COLO668 (cell line): ENCODE data around the gene ADAM20.
"Not testable (repeated sequence)": the region's sequence is repeated elsewhere in the genome, so short reads cannot be mapped to it uniquely, and the experiment has no call there.

Experiments used
- DNase-seq: peaks from one replicate; lab custom pipeline; 2025; ENCODE audit not compliant: unreplicated experiment; lab: John Stamatoyannopoulos, UW

The ADAM20 gene

DNA sequence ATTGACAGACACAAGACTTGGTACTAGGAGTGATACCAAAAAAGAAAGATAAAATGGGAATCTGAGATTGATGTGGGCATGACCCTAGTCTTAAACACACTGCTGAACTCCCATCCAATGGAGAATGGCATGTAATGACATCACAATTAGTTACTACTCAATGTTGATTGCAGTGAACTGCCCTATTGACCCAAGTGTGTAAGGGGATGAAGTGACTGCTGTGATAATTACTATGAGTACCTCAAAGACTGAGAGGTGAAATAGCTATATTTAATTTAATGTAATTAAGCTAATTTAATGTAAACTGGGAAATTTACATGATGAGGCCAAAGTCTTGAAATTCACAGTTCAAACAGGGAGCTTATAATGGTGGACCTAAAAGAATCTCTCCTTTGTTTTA lies at the start of gene ADAM20:
Gene ADAM20, minus strand, starts transcription at position 101 of the 400 bp plus-strand sequence. CDS start 10,247 bp downstream, outside the sequence.
- no peak for DNase-seq

GRCh38 chr14:70576891-70577290 lies 42.1 kb upstream of the ADAM20 start:
- no peak for DNase-seq

GRCh38 chr14:70573050-70573449 lies 38.2 kb upstream of the ADAM20 start:
- no peak for DNase-seq

DNA sequence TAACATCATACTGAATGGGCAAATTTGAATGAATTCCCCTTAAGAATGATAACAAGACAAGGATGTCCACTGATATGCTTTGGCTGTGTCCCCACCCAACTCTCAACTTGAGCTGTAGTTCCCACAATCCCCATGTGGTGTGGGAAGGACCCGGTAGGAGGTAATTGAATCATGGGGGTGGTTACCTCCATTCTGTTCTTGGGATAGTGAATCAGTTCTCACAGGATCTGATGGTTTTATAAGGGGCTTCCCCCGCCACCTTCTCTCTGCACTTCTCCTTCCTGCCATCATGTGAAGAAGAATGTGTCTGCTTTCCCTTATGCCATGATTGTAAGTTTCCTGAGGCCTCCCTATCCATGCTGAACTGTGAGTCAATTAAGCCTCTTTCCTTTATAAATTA lies 36.3 kb upstream of the ADAM20 start:
- DNase-seq = no peak

GRCh38 chr14:70567791-70568190 lies 33.0 kb upstream of the ADAM20 start:
- DNase-seq = peak; percentile 50

GRCh38 chr14:70563869-70564268 lies 29.1 kb upstream of the ADAM20 start:
- DNase-seq = no peak

DNA sequence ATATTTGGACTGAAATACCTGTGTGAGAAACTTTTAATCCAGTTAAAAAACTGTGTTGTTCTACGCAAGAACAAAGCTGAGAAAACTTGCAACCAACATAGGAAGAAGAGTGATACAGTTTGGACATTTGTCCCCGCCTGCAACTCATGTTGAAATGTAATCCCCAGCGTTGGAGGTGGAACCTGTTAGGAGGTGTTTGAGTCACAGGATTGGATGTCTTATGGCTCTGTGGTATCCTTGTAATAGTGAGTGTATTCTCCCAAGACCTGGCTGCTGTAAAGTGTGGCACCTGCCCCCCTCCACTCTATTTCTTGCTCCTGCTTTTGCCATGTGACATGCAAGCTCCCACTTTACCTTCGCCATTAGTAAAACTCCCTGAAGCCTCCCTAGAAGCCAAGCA lies 28.6 kb upstream of the ADAM20 start:
- no peak for DNase-seq

DNA sequence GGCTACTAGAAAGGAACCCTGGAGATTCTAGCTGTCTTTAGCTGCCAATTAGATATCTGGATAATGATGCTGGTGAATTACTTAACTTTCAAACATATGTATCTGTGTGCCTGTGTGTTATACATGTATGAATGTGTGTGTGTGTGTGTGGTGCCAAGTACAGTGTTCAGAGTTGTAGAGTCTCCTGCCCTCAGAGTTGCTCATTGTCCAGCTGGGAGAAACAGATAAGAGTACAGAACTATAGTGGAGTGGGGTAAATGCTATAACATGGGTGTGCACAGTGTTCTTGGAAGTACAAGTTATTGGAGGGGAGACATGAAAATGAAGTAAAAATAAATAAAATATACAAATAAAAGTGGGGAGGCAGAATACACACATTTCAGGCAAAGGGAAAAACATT lies 23.6 kb upstream of the ADAM20 start:
- no peak for DNase-seq

GRCh38 chr14:70555890-70556289 lies 21.1 kb upstream of the ADAM20 start:
- DNase-seq = no peak

GRCh38 chr14:70538087-70538486 lies 3.3 kb upstream of the ADAM20 start:
- no peak for DNase-seq

GRCh38 chr14:70536830-70537229 lies 2.0 kb upstream of the ADAM20 start:
- no peak for DNase-seq

DNA sequence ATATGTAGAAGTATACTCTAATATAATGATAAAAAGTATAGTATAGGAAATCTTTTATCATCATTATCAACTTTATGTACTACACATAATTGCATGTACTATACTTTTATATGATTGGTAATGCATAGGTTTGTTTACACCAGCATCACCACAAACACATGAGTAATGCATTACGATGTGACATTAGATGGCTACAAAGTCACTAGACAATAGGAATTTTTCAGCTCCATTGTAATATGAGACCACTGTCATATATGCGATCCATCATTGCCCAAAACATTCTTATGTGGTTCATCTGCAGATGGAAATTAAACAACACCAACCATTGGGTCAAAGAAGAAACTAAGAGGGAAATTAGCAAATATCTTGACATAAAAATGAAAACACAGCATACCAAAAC lies 4.4 kb downstream of the ADAM20 start:
- DNase-seq = no peak

DNA sequence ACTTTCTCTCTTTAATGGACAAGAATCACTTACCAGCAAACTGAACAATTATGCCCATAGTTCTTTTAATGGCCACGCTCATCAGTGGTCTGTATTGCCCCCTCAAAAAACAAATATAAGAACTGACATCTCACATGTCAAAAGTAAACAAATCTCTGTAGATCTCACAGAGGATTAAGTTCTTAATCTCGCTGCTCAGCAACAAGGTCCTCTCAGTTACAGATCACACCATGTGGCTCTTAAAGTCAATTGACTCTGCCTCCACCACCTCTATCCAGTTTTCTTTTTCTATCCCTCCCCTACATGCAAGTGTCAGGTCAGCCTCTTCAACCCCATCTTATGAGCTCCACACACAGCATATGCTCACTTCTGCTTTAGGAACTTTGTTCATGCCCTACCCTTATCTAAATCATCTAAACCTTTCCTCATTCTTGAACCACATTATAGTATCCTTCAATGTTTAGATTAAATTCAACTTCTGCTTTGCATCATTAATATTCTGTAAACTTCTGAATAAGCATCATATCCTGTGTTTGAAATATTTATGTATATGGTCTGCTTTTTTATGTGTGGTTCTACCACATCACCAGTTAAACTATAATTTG lies 7.2 kb downstream of the ADAM20 start:
- no peak for DNase-seq

DNA sequence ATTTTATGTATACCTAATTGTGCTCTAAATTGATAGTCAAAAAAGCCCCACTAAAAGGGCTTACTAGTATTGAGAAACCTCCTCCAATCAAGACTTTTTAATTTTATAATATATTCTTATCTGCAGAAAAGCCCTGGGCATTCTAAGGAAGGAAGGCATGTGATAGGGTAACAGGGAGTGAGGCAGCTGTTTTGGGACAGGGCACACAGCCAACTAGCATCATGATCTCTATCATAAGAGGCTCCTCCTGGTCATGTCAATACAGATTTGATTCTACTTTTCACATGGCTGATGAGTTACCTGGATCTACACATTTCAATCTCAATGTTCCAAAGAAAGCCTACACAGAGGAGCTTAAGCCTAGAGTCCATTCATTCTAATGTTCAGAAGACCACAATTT lies 9.1 kb downstream of the ADAM20 start:
- peak; percentile 18 for DNase-seq

- no peak for DNase-seq
Observed at GRCh38 chr14:70515811-70516210, 19.0 kb downstream of the ADAM20 start.

DNA sequence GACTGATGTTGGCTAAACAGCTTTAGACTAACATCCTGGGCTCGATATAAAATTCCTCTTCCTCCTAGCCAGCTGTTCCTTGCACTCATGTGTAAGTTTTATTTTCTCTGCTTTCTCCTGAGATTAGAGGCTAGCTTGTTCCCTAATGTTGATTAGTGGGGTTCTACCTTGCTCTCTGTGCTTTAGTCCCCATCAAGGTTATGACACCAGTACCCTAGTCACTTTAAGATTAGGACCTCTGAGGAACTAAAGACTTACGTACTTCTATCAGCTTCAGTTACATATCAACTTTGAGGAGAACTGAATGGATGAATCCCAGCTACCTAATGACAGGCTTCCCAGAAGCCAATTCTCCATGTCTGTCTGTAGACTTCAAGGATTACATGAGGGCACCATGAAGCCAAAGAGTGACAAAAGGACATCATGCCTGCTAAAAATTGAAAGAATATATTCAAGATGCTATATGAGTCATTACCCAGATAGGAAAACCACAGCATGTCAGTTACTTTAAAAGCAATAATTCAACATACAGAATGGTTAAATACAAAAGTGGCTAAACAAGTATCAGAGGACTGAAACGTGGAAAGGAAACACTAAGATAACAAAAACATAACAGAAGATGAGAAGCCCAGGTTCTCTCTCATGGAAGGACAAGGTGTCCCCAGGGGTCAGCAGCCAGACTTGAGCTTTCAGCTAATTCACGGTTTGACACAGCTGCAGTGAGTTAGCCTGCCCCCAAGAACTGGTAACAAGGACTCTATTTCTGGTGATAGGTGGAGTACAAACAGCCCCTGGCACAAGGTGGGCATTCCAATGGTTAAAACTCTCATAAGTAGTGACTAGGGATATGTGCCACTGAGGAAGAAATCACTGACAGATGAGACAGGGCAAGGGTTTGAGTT lies 20.4 kb downstream of the ADAM20 start:
- no peak for DNase-seq

DNA sequence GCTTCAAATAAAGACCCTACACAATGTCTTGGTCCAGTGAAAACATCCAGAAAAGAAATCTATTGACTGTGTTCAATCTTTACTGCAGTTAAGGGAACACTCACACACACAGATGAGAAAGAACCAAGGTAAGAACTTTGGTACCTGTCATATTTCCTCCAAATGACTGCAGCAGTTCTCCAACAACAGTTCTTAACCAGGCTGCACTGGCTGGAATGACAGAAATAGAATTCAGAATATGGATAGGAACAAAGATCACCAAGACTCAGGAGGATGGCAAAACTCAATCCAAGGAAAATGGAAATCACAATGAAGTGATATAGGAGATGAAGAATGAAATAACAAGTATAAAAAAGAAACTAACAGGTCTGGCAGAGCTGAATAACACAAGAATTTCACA lies 36.6 kb downstream of the ADAM20 start:
- no peak for DNase-seq

DNA sequence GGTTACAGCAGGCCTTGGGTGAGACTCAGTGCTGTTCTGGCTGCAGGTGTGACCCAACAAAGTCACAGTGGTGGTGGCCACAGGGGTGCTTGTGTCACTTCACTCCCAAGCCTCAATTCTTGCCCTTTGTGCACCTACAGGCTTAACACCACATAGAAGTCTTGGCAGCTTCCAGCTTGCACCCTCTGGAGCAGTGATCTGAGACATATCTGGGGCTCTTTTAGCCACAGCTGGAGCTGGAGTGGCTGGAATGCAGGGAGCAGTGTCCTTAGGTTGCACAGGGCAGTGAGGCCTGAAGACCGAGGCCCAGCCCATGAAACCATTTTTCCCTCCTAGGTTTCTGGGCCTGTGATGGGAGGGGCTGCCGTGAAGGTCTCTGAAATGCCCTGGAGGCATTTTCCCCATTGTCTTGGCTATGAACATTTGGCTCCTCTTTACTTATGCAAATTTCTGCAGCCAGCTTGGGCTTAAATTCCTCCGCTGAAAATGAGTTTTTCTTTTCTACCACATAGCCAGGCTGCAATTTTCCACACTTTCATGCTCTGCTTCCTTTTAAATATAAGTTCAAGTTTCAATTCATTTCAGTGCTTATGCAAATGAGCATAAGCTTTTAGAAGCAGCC lies 45.1 kb downstream of the ADAM20 start:
- DNase-seq = no peak

GRCh38 chr14:70477356-70478105 lies 57.3 kb downstream of the ADAM20 start:
- not testable (repeated sequence) for DNase-seq

DNA sequence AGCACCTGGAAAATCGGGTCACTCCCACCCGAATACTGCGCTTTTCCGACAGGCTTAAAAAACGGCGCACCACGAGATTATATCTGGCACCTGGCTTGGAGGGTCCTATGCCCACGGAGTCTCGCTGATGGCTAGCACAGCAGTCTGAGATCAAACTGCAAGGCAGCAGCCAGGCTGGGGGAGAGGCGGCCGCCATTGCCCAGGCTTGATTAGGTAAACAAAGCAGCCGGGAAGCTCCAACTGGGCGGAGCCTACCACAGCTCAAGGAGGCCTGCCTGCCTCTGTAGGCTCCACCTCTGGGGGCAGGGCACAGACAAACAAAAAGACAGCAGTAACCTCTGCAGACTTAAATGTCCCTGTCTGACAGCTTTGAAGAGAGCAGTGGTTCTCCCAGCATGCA lies 59.3 kb downstream of the ADAM20 start:
- DNase-seq = not testable (repeated sequence)

GRCh38 chr14:70473825-70474224 lies 61.0 kb downstream of the ADAM20 start:
- no peak for DNase-seq
